GM19468 (cell line): ENCODE data around the gene NTN1.

Source experiments
- ATAC-seq: cut with Tn5 transposase; IDR thresholded peaks from one replicate; pipeline ENCODE4 v1.9.1; 2021; ENCODE audit warnings: mild to moderate bottlenecking, moderate library complexity, moderate number of reproducible peaks; ENCODE audit not compliant: unreplicated experiment; ENCODE audit errors: extremely low read depth

NTN1 gene

DNA sequence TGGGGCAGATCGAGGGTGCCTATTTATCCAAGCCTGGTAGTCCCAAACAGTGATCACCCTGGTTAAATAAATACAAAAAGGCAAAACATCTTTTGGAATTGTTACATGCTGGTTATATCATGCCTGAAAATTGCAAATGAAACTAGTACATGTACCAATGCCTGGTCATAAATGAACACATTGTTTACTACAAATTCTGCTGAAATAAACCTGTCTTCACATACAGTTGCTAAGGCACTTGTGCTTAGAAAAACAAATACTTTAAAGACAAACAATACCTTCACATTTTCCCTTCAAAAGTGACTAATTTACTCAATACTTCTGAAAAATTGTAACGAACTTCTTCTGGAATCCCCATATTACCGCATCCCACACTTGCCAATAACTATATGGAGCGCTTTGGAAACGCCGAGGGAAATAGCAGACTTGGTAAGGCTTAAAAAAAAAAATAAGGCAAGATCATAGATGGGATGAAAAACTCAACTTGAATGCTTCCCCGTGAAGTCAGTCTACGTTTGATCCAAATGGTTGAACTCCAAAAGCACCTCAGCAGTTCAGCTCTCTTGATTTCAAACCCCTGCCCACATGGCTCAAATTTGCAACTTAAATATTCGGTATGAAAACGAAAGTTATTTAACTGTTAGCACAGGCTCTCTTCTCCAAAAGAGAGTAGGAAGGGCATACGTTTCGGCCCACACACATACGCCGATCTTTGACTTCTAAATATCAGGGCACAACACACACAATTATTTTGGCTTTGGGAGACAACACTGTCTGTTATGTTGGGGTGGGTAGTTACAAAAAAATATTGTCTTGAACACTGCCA lies 264.5 kb downstream of the NTN1 start:
- ATAC-seq = no peak

DNA sequence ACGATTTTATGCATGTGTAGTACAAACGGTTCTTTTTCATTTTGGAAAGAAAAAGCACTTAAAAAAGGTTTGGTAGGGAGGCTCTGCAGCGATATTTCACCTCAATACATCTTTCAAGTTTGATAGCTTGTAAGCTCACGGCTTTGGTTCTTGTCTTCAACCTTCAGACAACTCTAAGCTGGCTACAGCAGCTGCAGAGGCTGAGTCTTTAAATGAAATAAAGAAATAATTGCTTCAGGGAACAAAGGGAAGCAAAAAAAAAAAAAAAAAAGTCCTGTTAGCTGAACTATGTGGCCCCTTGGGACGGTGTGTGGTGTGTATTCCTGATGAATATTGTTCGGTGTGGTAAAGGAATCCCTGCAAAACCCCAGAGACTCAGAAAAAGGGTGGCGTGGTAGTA lies 265.1 kb downstream of the NTN1 start:
- no peak for ATAC-seq

DNA sequence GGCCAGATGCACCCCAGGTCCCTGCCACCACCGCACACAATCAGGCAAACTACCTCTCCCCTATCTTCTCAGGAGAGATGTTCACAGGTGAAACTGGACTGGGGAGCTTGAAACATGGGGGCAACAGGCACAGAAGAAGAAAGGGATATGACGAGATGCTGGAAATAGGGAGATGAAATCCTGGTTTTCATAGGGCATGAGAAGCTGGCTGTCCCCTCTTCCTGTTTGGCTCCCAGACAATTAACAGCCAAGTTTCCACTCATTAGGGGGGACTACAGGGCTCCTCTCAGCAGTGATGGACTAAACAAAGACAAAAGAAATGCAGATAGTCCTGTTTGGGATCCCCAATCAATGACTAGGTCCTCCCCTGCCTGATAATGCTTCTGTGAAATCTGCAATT lies 266.0 kb downstream of the NTN1 start:
- ATAC-seq = no peak

DNA sequence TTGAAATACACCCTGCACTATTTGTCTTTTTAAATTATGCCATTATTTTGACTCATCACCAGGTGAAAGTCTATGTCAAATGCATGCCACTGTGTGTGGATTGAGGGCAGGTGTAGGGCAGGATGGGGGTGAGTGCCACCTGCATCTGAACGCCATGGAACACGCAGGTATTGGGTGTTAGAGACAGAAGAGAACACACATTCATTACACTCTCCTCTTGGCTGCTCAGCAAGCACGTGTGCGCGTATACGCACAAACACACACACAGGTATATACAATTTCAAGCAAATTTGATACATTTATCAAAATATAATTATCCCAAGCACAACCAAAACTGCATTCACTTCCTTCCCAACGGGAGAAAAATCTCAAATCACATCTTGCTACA lies 268.9 kb downstream of the NTN1 start:
- ATAC-seq = no peak

DNA sequence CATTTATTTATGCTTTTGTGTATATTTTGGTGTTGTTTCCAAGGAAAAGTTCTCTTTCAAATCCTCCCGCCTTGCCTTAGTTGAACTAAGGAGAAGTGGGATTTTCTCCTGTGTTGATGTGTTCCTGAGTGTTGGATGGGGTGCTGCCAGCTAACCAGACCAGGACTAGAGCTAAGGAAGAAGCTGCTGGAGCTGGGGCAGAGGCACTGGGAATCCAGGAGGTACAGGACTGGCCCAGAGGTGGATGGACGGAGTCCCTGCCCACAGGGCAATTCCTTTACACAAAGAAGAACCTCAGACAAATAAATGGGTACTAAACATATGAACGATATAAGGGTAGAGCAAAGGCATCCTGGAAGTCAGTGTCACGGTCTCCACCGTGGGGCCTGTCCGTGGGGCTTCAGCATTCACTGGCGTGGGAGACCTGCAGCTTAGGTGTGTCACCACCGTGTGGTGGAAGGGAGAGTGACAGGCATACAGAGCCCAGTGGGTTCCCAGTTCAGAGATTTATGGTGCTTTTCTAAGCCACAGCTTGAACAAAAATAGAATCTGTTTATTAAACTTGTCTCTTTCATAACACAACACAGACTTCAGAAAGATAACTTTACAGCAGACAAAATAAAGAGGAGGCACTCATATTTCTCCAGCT lies 270.7 kb downstream of the NTN1 start:
- no peak for ATAC-seq

DNA sequence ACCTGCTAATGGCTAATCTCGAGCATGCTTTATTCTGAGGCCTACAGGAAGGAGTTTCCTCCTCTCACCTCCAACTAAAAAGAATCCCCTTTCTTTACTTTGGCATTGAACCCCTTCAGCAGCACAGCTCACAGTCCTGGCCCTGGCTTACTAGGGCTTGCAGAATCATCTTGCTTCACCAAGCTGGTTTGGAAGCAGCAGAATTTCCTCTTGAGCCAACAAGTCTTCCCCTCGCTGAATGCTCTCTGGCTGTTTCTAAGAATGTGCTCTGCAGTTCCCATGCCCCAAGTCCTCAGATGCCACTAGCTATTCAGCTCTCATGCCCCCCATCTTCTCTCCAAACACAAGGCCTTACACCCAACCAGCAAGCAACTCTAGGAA lies 271.2 kb downstream of the NTN1 start:
- ATAC-seq = no peak
